ENCODE results near the gene CIAO3. TPM values are rescaled to one million over a fixed set of nuclear protein-coding genes. Genes with fewer than 3 reads are reported as not detected.
A peak's percentile ranks its signal among the peaks of the same experiment; 100 is the strongest.
"Not testable (repeated sequence)": the region's sequence is repeated elsewhere in the genome, so short reads cannot be mapped to it uniquely, and the experiment has no call there.

Gene CIAO3
- total RNA-seq, 4 donors from 2014 or later, result 73.4 to 164 (median 117) TPM

GRCh38 chr16:694187-694862 lies 46.5 kb downstream of the CIAO3 start:
- Histone ChIP-seq H3K4me1 (peaks cover 0 to 33% (median 25%) of the 10 kb centered on the region in 4 donors), H3K36me3 (no peaks in the 10 kb centered on the region), H3K27me3 (peaks cover 0 to 28% of the 10 kb centered on the region in 2 donors), H3K4me3 (peak overlapping the region; percentile 37 to 58 (median 50)), H3K27ac (peak overlapping the region in 1 of 4 donors; percentile 60), H3K9me3 (no peaks in the 10 kb centered on the region)
- no peak for DNase-seq
- TF ChIP-seq, protein P1, sequence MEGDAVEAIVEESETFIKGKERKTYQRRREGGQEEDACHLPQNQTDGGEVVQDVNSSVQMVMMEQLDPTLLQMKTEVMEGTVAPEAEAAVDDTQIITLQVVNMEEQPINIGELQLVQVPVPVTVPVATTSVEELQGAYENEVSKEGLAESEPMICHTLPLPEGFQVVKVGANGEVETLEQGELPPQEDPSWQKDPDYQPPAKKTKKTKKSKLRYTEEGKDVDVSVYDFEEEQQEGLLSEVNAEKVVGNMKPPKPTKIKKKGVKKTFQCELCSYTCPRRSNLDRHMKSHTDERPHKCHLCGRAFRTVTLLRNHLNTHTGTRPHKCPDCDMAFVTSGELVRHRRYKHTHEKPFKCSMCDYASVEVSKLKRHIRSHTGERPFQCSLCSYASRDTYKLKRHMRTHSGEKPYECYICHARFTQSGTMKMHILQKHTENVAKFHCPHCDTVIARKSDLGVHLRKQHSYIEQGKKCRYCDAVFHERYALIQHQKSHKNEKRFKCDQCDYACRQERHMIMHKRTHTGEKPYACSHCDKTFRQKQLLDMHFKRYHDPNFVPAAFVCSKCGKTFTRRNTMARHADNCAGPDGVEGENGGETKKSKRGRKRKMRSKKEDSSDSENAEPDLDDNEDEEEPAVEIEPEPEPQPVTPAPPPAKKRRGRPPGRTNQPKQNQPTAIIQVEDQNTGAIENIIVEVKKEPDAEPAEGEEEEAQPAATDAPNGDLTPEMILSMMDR (IDR thresholded peaks at IDR 0.05), result no peak
- no peak for TF ChIP-seq POLR2A (IDR thresholded peaks at IDR 0.05)

DNA sequence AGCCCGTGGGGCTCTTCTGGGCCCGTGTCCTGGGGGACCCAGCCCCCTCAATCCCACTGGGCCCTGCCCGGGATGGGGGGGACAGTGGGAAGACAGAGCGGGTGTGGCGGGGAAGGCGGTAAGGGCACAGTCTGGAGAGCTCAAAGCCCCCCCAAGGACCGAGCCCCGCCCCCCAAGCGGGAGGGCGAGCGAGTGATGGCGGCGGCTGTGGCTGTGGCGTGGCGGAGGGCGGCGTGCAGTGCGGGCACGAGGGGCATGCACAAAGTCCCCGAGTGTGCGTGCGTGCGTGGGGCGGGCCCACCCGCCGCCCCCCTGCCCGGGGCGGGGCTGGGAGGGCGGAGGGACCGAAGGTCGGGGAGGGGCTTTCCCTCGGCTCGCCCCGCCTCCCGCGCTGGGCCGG lies 47.0 kb downstream of the CIAO3 start:
- DNase-seq, result no peak
- Histone ChIP-seq H3K9me3 (no peaks in the 10 kb centered on the region), H3K36me3 (no peaks in the 10 kb centered on the region), H3K4me1 (peaks cover 0 to 39% (median 28%) of the 10 kb centered on the region in 4 donors), H3K4me3 (peak overlapping the region in 3 of 4 donors; percentile 45 to 58 (median 54)), H3K27ac (no peak overlapping the region), H3K27me3 (peaks cover 0 to 28% of the 10 kb centered on the region in 2 donors)
- TF ChIP-seq, protein P1 (IDR thresholded peaks at IDR 0.05), result no peak

- Histone ChIP-seq H3K9me3 (no peaks in the 10 kb centered on the region), H3K36me3 (no peaks in the 10 kb centered on the region), H3K27ac (no peak overlapping the region), H3K27me3 (peaks cover 0 to 28% of the 10 kb centered on the region in 2 donors), H3K4me3 (no peak overlapping the region), H3K4me1 (peaks cover 0 to 41% (median 28%) of the 10 kb centered on the region in 4 donors)
- no peak for TF ChIP-seq POLR2A (IDR thresholded peaks at IDR 0.05)
- TF ChIP-seq, protein P1 (IDR thresholded peaks at IDR 0.05), result no peak
- no peak for DNase-seq
These were observed 47.4 kb downstream of the CIAO3 start for GRCh38 chr16:693364-693763.

- Histone ChIP-seq H3K27ac (no peak overlapping the region), H3K36me3 (no peaks in the 10 kb centered on the region), H3K4me3 (no peak overlapping the region), H3K27me3 (peaks cover 0 to 28% of the 10 kb centered on the region in 2 donors), H3K4me1 (peaks cover 0 to 41% (median 28%) of the 10 kb centered on the region in 4 donors), H3K9me3 (no peaks in the 10 kb centered on the region)
- no peak for TF ChIP-seq POLR2A (IDR thresholded peaks at IDR 0.05)
- TF ChIP-seq, protein P1 (IDR thresholded peaks at IDR 0.05), result no peak
- DNase-seq, result no peak
These were observed 48.3 kb downstream of the CIAO3 start for GRCh38 chr16:692356-693108.

DNA sequence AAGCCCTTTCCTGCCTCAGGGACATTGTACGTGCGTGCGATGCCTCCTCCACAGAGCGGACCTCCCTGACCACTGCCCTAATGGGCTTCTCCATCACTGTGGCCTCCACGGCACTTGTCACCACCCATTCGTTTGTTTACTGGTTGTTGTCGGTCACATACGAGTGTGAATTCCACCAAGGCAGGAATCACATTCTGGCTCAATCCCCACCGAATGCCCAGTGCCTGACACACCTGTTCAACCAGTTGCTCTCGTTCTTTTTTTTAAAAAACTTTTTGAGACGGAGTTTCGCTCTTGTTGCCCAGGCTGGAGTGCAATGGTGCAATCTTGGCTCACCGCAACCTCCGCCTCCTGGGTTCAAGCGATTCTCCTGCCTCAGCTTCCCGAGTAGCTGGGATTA lies 49.6 kb downstream of the CIAO3 start:
- not testable (repeated sequence) for DNase-seq, H3K9me3 ChIP-seq, H3K4me3 ChIP-seq, H3K27ac ChIP-seq
- Histone ChIP-seq H3K27me3 (peaks cover 0 to 25% of the 10 kb centered on the region in 2 donors), H3K36me3 (peaks cover 0 to 10% (median 0%) of the 10 kb centered on the region in 3 donors), H3K4me1 (peaks cover 0 to 39% (median 28%) of the 10 kb centered on the region in 4 donors)
